SK-N-SH (cell line): ENCODE results near the gene HAAO. TPM values are rescaled to one million over a fixed set of nuclear protein-coding genes. Genes with fewer than 3 reads are reported as not detected.

Source experiments
- CTCF ChIA-PET: fragments of 300-600, 350-600 bp; formaldehyde crosslinking; extraction: SDS; loops from one replicate; lab custom pipeline; 2021; lab: Yijun Ruan, JAX
- POLR2A ChIA-PET: fragments of 350-600 bp; sonication (Branson Sonifier 250); formaldehyde crosslinking; extraction: SDS; loops from one replicate; lab custom pipeline; 2020; ENCODE audit warnings: antibody characterized with exemption, inconsistent platforms; lab: Yijun Ruan, JAX
- DNase-seq: peaks from one replicate; pipeline ENCODE4 v3.0.0; 2012
- H2AFZ ChIP-seq: fragments of 200-600 bp; sonication (generic); 2 replicates; pipeline ENCODE4 v1.8.1; 2016; ENCODE audit warnings: antibody characterized with exemption, mild to moderate bottlenecking, low read depth
- H3F3A ChIP-seq: fragments of 200-600 bp; sonication (generic); replicated peaks from 2 replicates; pipeline ENCODE3; 2016; ENCODE audit warnings: antibody characterized with exemption, mild to moderate bottlenecking; ENCODE audit not compliant: insufficient read depth
- H3K27ac ChIP-seq, 2 experiments: fragments of 200-500 bp in 1 of 2; fragments of 200-600 bp in 1 of 2; sonication (Bioruptor generic) in 1 of 2; sonication (generic), shearing (Covaris generic) in 1 of 2; 2 replicates each; pipeline versions ENCODE4 v1.5.1 to v1.6.1; 2014 to 2016; ENCODE audit warnings: low read depth in 2 of 2, inconsistent platforms in 1 of 2, low read length in 1 of 2, mild to moderate bottlenecking in 1 of 2, mixed read lengths in 1 of 2
- H3K27me3 ChIP-seq: fragments of 200-600 bp; sonication (generic), shearing (Covaris generic); 2 replicates; pipeline ENCODE4 v1.6.1; 2016; ENCODE audit warnings: mixed run types; ENCODE audit not compliant: insufficient read depth
- H3K36me3 ChIP-seq, 2 experiments: fragments of 200-500 bp in 1 of 2; fragments of 200-600 bp in 1 of 2; sonication (Bioruptor generic) in 1 of 2; sonication (generic) in 1 of 2; replicated peaks in 1 of 2; 2 replicates each; pipeline versions ENCODE3 to v1.5.1; 2014 to 2016; ENCODE audit warnings: low read length in 1 of 2, mild to moderate bottlenecking in 1 of 2; ENCODE audit not compliant: insufficient read depth in 2 of 2, control insufficient read depth in 1 of 2
- H3K4me1 ChIP-seq, 2 experiments: fragments of 200-500 bp in 1 of 2; fragments of 200-600 bp in 1 of 2; sonication (Bioruptor generic) in 1 of 2; sonication (generic), shearing (Covaris generic) in 1 of 2; 2 replicates each; pipeline versions ENCODE4 v1.5.1 to v1.6.1; 2014 to 2016; ENCODE audit warnings: low read depth in 1 of 2, low read length in 1 of 2, mixed run types in 1 of 2; ENCODE audit not compliant: insufficient read depth in 2 of 2, control insufficient read depth in 1 of 2
- H3K4me2 ChIP-seq: fragments of 200-600 bp; sonication (generic), shearing (Covaris generic); 2 replicates; pipeline ENCODE4 v1.6.1; 2017; ENCODE audit warnings: mixed run types
- H3K4me3 ChIP-seq, 2 experiments: fragments of 200-500 bp in 1 of 2; fragments of 200-600 bp in 1 of 2; sonication (Bioruptor generic) in 1 of 2; sonication (generic), shearing (Covaris generic) in 1 of 2; 2 replicates each; pipeline versions ENCODE4 v1.5.1 to v1.8.1; 2014 to 2016; ENCODE audit warnings: low read depth in 2 of 2, inconsistent platforms in 1 of 2, low read length in 1 of 2, mild to moderate bottlenecking in 1 of 2, mixed read lengths in 1 of 2, moderate library complexity in 1 of 2
- H3K79me2 ChIP-seq: fragments of 200-600 bp; sonication (generic); 2 replicates; pipeline ENCODE4 v1.8.1; 2017; ENCODE audit warnings: mild to moderate bottlenecking; ENCODE audit not compliant: insufficient read depth
- H3K9ac ChIP-seq: fragments of 200-600 bp; sonication (generic); 2 replicates; pipeline ENCODE4 v1.6.1; 2017; ENCODE audit warnings: mixed run types
- H3K9me2 ChIP-seq: fragments of 200-600 bp; sonication (generic); 2 replicates; pipeline ENCODE4 v1.6.1; 2017; ENCODE audit warnings: mixed run types
- H3K9me3 ChIP-seq: fragments of 200-600 bp; sonication (generic); 2 replicates; pipeline ENCODE4 v1.6.1; 2017; ENCODE audit warnings: mixed run types, mild to moderate bottlenecking, moderate library complexity
- H4K20me1 ChIP-seq: fragments of 200-600 bp; sonication (generic); 2 replicates; pipeline ENCODE4 v1.6.1; 2017; ENCODE audit warnings: mild to moderate bottlenecking, mixed run types; ENCODE audit not compliant: insufficient read depth
- EP300 ChIP-seq, 2 experiments: IDR thresholded peaks; 2 replicates each; pipeline versions ENCODE4 v1.4.0 to v1.6.1; 2012; ENCODE audit warnings: borderline replicate concordance in 1 of 2, low read depth in 1 of 2, low read length in 1 of 2
- EZH2phosphoT487 ChIP-seq: fragments of 200-600 bp; sonication (generic); IDR thresholded peaks from 2 replicates; pipeline ENCODE4 v1.6.1; 2017; ENCODE audit warnings: low read depth, mixed run types, mild to moderate bottlenecking, antibody characterized with exemption, moderate library complexity, borderline replicate concordance
- FOSL2 ChIP-seq: IDR thresholded peaks from 2 replicates; pipeline ENCODE4 v1.4.0; 2012; ENCODE audit warnings: low read depth, mild to moderate bottlenecking, moderate library complexity, borderline replicate concordance
- FOXJ3 ChIP-seq: sonication (generic); formaldehyde crosslinking; IDR thresholded peaks from 2 replicates; pipeline ENCODE4 v1.5.1; 2020; ENCODE audit warnings: mild to moderate bottlenecking, missing genetic modification reagents
- FOXM1 ChIP-seq: IDR thresholded peaks from 2 replicates; pipeline ENCODE4 v1.4.0; 2012; ENCODE audit warnings: low read depth, mild to moderate bottlenecking
- GATA2 ChIP-seq: sonication (generic); formaldehyde crosslinking; IDR thresholded peaks from 2 replicates; pipeline ENCODE4 v1.5.0; 2020; ENCODE audit warnings: mild to moderate bottlenecking, missing genetic modification reagents
- IRF3 ChIP-seq: fragments of 150-350 bp; IDR thresholded peaks from 2 replicates; pipeline ENCODE4 v1.6.1; 2016; ENCODE audit warnings: mild to moderate bottlenecking, low read depth, low read length
- MXI1 ChIP-seq: IDR thresholded peaks from 2 replicates; pipeline ENCODE4 v1.6.1; 2012; ENCODE audit warnings: mild to moderate bottlenecking, low read depth, low read length, improper control_type of control experiment
- NRF1 ChIP-seq: IDR thresholded peaks from 2 replicates; pipeline ENCODE4 v1.6.1; 2012; ENCODE audit warnings: low read depth, mild to moderate bottlenecking, low read length
- RFX5 ChIP-seq: IDR thresholded peaks from 2 replicates; pipeline ENCODE4 v1.6.1; 2012; ENCODE audit warnings: mild to moderate bottlenecking, improper control_type of control experiment, low read length
- TEAD4 ChIP-seq: IDR thresholded peaks from 2 replicates; pipeline ENCODE4 v1.4.0; 2012; ENCODE audit warnings: mild to moderate bottlenecking, borderline replicate concordance; ENCODE audit not compliant: insufficient read depth
- USF1 ChIP-seq: IDR thresholded peaks from 2 replicates; pipeline ENCODE4 v1.4.0; 2012; ENCODE audit warnings: low read depth, borderline replicate concordance
- WGBS: methylation state at CpG from one replicate; pipeline ENCODE4 v1.1.6; 2017; ENCODE audit warnings: low lambda C conversion rate; 5-methylcytosine and 5-hydroxymethylcytosine counted together
- polyA plus RNA-seq, 3 experiments: library from polyadenylated mRNA; depleted of rRNA; stranded (reverse); fragments of >200 nt; gene quantifications; 2 replicates each; pipeline ENCODE4 v1.2.3, GENCODE V29; 2012

Gene HAAO
- polyA plus RNA-seq, 1 of the 3 experiments (the other 2 are of a cell fraction): not detected

- Histone ChIP-seq H3K27ac (no peak overlapping the region), H4K20me1 (no peaks in the 10 kb centered on the region), H3K4me3 (no peak overlapping the region)
- POLR2A ChIA-PET: interaction anchor here (2.1 kb wide), 1 partner anchor 15 kb away, joined by 6 read pairs; no protein-coding TSS in a partner anchor
- TF ChIP-seq RFX5 (no peak), USF1 (no peak), IRF3 (no peak), FOXJ3 (CRISPR knock-in tag) (no peak), EP300 (IDR thresholded peaks at IDR 0.05; ENCODE audit: borderline replicate concordance in 1 of 2, low read depth in 1 of 2, low read length in 1 of 2) (no peak)
- TF ChIP-seq, all 33 proteins: peak for 0
- WGBS: 74% methylated on average over 6 of the region's 6 CpGs
- H3K79me2 ChIP-seq: no peaks in the 10 kb centered on the region
- no peak overlapping the region for H3K4me2 ChIP-seq
- no peaks in the 10 kb centered on the region for H3K27me3 ChIP-seq
- H3K9me3 ChIP-seq: no peaks in the 10 kb centered on the region
- no peaks in the 10 kb centered on the region for H3K36me3 ChIP-seq
- no peak overlapping the region for H3K9ac ChIP-seq
- no peaks in the 10 kb centered on the region for H3F3A ChIP-seq
- no peak for DNase-seq
- H2AFZ ChIP-seq: no peak overlapping the region
- CTCF ChIA-PET: interaction anchor here (0.7 to 2.2 kb wide), 4 partner anchors 10 to 24 kb away, joined by 3 to 8 read pairs (median 3); no protein-coding TSS in a partner anchor
- no peaks in the 10 kb centered on the region for H3K9me2 ChIP-seq
- H3K4me1 ChIP-seq: no peaks in the 10 kb centered on the region
These were observed 2.9 kb upstream of the HAAO start for GRCh38 chr2:42795275-42795674.

- peak; percentile 32 for DNase-seq
- H2AFZ ChIP-seq: no peak overlapping the region
These were observed 2.1 kb upstream of the HAAO start for GRCh38 chr2:42794271-42795046.

More at GRCh38 chr2:42794271-42795046, 2.1 kb upstream of the HAAO start:
- H3K27ac ChIP-seq: no peak overlapping the region
- no peak overlapping the region for H3K4me2 ChIP-seq
- ChIA-PET CTCF (interaction anchor here (0.7 to 2.2 kb wide), 5 partner anchors 11 to 131 kb away, joined by 3 to 8 read pairs (median 3); no protein-coding TSS in a partner anchor), POLR2A (no interaction called here)
- H3K79me2 ChIP-seq: no peaks in the 10 kb centered on the region
- no peak overlapping the region for H3K9ac ChIP-seq
- H3F3A ChIP-seq: no peaks in the 10 kb centered on the region
- no peaks in the 10 kb centered on the region for H4K20me1 ChIP-seq
- H3K9me3 ChIP-seq: no peaks in the 10 kb centered on the region
- H3K36me3 ChIP-seq: no peaks in the 10 kb centered on the region
- H3K4me1 ChIP-seq: no peaks in the 10 kb centered on the region; a peak in 1 of 4 replicates
- H3K4me3 ChIP-seq: no peak overlapping the region
- no peaks in the 10 kb centered on the region for H3K27me3 ChIP-seq
- H3K9me2 ChIP-seq: no peaks in the 10 kb centered on the region
- TF ChIP-seq TEAD4 (no peak), GATA2 (CRISPR knock-in tag) (no peak), EZH2phosphoT487 (no peak), MXI1 (no peak), USF1 (no peak), FOSL2 (no peak), NRF1 (no peak), FOXM1 (no peak)
- WGBS: 69% methylated on average over 8 of the region's 8 CpGs
